Measurements from ENCODE around the gene PUDP.

DNA sequence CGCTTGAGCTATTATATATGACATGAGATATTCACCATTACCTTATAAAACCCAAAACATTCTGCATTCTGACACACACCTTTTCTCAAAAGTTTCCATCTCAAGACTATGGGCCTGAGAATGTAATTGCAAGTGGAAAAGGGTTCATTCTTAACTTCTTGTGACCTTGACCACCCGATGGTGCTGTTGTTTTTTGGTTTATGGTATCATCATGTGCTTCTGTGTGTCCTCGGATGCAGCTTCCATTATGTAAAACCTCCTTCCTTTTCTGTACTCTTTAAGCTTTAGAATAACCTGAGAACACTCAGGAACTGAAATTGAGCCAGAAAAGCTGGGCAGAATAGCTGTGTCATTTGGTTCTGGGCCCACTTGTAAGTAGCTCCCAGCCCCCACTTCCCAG, 16.2 kb upstream of the PUDP start:
- TF ChIP-seq EP300 (IDR thresholded peaks at IDR 0.05) (no peak), POLR2AphosphoS5 (IDR thresholded peaks at IDR 0.05) (no peak)
- TF ChIP-seq, protein P1, sequence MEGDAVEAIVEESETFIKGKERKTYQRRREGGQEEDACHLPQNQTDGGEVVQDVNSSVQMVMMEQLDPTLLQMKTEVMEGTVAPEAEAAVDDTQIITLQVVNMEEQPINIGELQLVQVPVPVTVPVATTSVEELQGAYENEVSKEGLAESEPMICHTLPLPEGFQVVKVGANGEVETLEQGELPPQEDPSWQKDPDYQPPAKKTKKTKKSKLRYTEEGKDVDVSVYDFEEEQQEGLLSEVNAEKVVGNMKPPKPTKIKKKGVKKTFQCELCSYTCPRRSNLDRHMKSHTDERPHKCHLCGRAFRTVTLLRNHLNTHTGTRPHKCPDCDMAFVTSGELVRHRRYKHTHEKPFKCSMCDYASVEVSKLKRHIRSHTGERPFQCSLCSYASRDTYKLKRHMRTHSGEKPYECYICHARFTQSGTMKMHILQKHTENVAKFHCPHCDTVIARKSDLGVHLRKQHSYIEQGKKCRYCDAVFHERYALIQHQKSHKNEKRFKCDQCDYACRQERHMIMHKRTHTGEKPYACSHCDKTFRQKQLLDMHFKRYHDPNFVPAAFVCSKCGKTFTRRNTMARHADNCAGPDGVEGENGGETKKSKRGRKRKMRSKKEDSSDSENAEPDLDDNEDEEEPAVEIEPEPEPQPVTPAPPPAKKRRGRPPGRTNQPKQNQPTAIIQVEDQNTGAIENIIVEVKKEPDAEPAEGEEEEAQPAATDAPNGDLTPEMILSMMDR (IDR thresholded peaks at IDR 0.05): no peak
